Keratinocyte (primary cell): ENCODE data around the gene USH1C. TPM values are rescaled to one million over a fixed set of nuclear protein-coding genes. Genes with fewer than 3 reads are reported as not detected.
A peak's percentile ranks its signal among the peaks of the same experiment; 100 is the strongest.

Source experiments
- DNase-seq: peaks from one replicate; pipeline ENCODE4 v3.0.0-alpha.2; 2011; ENCODE audit warnings: low read depth, missing footprints, low spot score
- FAIRE-seq: peaks from 2 replicates; lab custom pipeline; 2011; peaks lifted over from hg19 to GRCh38; lab: Jason Lieb, UNC
- H2AFZ ChIP-seq: 2 replicates; pipeline ENCODE4 v1.6.0; 2012; ENCODE audit warnings: low read length, control low read depth, inconsistent platforms; ENCODE audit not compliant: control insufficient read depth
- H3K27ac ChIP-seq: 2 replicates; pipeline ENCODE4 v1.5.1; 2011; ENCODE audit warnings: low read length; ENCODE audit not compliant: control insufficient read depth, insufficient read depth
- H3K27me3 ChIP-seq: 3 replicates; pipeline ENCODE4 v1.6.0; 2011; ENCODE audit warnings: low read length; ENCODE audit not compliant: control insufficient read depth, insufficient read depth; ENCODE audit errors: extremely low read depth
- H3K36me3 ChIP-seq, 2 experiments: 2 replicates in 1 of 2; 3 replicates in 1 of 2; pipeline ENCODE4 v1.5.1; 2011; ENCODE audit warnings: low read length in 2 of 2, mild to moderate bottlenecking in 1 of 2; ENCODE audit not compliant: control insufficient read depth in 2 of 2, insufficient read depth in 2 of 2; ENCODE audit errors: extremely low read depth in 1 of 2
- H3K4me1 ChIP-seq: 3 replicates; pipeline ENCODE4 v1.5.1; 2011; ENCODE audit warnings: low read length; ENCODE audit not compliant: control insufficient read depth, insufficient read depth; ENCODE audit errors: extremely low read depth
- H3K4me2 ChIP-seq: 3 replicates; pipeline ENCODE4 v1.6.0; 2011; ENCODE audit warnings: low read depth, low read length; ENCODE audit not compliant: control insufficient read depth, insufficient read depth; ENCODE audit errors: extremely low read depth
- H3K4me3 ChIP-seq, 3 experiments: fragments of 200-600 bp in 1 of 3; sonication (generic) in 1 of 3; 2 replicates in 2 of 3; 3 replicates in 1 of 3; pipeline ENCODE4 v1.5.1; 2011 to 2016; ENCODE audit warnings: low read length in 3 of 3, mild to moderate bottlenecking in 3 of 3, control low read depth in 2 of 3, inconsistent platforms in 1 of 3, low read depth in 1 of 3, mixed read lengths in 1 of 3, mixed run types in 1 of 3, moderate library complexity in 1 of 3; ENCODE audit not compliant: control insufficient read depth in 2 of 3, insufficient read depth in 2 of 3; ENCODE audit errors: extremely low read depth in 1 of 3
- H3K79me2 ChIP-seq: 2 replicates; pipeline ENCODE4 v1.6.0; 2012; ENCODE audit warnings: low read length; ENCODE audit not compliant: control insufficient read depth, insufficient read depth
- H3K9ac ChIP-seq: 3 replicates; pipeline ENCODE4 v1.6.0; 2011; ENCODE audit warnings: low read length; ENCODE audit not compliant: control insufficient read depth, insufficient read depth; ENCODE audit errors: extremely low read depth
- H3K9me1 ChIP-seq: 3 replicates; pipeline ENCODE4 v1.6.0; 2011; ENCODE audit warnings: low read length; ENCODE audit not compliant: control insufficient read depth, insufficient read depth; ENCODE audit errors: extremely low read depth
- H3K9me3 ChIP-seq: 2 replicates; pipeline ENCODE4 v1.5.1; 2012; ENCODE audit warnings: low read depth, low read length; ENCODE audit not compliant: control insufficient read depth
- H4K20me1 ChIP-seq: 3 replicates; pipeline ENCODE4 v1.6.0; 2011; ENCODE audit warnings: low read length; ENCODE audit not compliant: control insufficient read depth, insufficient read depth; ENCODE audit errors: extremely low read depth
- EZH2 ChIP-seq: IDR thresholded peaks from one replicate; pipeline ENCODE4 v1.6.1; 2012; ENCODE audit warnings: inconsistent platforms, mild to moderate bottlenecking, low read length, moderate library complexity
- dilution Hi-C: fragments of 300-500 bp; cut with MboI; formaldehyde crosslinking; loops from one replicate; pipeline ENCODE4 v1.7.0; 2020; ENCODE audit warnings: low sequenced_read_pairs; ENCODE audit not compliant: extremely low pct_ligation_motif_present
- polyA plus RNA-seq, 5 experiments: library from polyadenylated mRNA; depleted of rRNA in 3 of 5; stranded (reverse) in 3 of 5; stranded (forward) in 1 of 5; unstranded in 1 of 5; fragments of >200 nt; gene quantifications; 1 replicate in 1 of 5; 2 replicates in 3 of 5; 3 replicates in 1 of 5; pipeline versions ENCODE4 v1.2.1 to v1.2.3, GENCODE V29; 2011 to 2012; ENCODE audit warnings: missing spikeins in 2 of 5, low read depth in 1 of 5, low replicate concordance in 1 of 5
- TF ChIP-seq, protein P1 (sequence below), 3 experiments: IDR thresholded peaks in 1 of 3; conservative IDR thresholded peaks in 1 of 3; optimal IDR thresholded peaks in 1 of 3; 2 replicates in 2 of 3; 3 replicates in 1 of 3; pipeline versions ENCODE3 to v1.5.1; 2011; ENCODE audit warnings: low read length in 3 of 3, mild to moderate bottlenecking in 3 of 3, moderate library complexity in 2 of 3, control low read depth in 1 of 3, inconsistent platforms in 1 of 3; ENCODE audit not compliant: insufficient read depth in 2 of 3; ENCODE audit errors: extremely low read depth in 1 of 3

Gene USH1C
- polyA plus RNA-seq, 1 donor (not counting 4 experiments of a cell fraction or from before 2014, with no cell fraction given), result not detected

DNA sequence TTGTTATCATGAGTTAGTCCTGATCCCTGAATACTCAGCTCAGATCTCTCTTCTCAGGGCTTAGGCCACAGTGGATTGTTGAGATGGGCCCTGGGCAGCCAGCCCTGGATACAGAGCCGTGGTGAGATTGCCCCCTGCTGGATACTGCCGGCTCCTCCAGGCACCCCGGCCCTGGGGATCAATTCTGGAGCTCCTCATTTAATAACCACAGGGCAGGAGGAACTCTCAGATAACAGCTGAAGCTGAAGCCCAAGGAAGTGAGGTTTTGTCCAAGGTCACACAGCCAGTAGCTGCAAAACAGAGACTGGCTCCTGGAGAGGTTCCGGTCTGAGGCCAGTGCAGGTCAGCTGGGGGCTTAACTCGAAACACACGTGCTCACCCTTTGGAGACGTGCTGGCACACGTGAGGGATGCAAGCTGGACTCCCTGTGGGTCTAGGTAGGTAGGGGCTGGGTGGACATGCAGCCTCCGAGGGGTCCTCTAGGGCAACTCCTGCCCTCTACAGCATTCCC lies 16.0 kb downstream of the USH1C start:
- H3K9ac ChIP-seq, result no peak overlapping the region
- H3K4me3 ChIP-seq, result no peak overlapping the region
- H2AFZ ChIP-seq, result no peak overlapping the region
- H3K27me3 ChIP-seq, result peaks cover 11% of the 10 kb centered on the region
- H3K9me1 ChIP-seq, result no peaks in the 10 kb centered on the region
- dilution Hi-C loops, result no loop called here
- no peaks in the 10 kb centered on the region for H3K79me2 ChIP-seq
- no peak overlapping the region for H3K4me2 ChIP-seq
- DNase-seq (no peak), FAIRE-seq (no peak)
- no peaks in the 10 kb centered on the region for H4K20me1 ChIP-seq
- no peak overlapping the region for H3K27ac ChIP-seq
- no peaks in the 10 kb centered on the region for H3K4me1 ChIP-seq
- H3K9me3 ChIP-seq, result no peaks in the 10 kb centered on the region
- TF ChIP-seq EZH2, result no peak
- TF ChIP-seq, protein P1, sequence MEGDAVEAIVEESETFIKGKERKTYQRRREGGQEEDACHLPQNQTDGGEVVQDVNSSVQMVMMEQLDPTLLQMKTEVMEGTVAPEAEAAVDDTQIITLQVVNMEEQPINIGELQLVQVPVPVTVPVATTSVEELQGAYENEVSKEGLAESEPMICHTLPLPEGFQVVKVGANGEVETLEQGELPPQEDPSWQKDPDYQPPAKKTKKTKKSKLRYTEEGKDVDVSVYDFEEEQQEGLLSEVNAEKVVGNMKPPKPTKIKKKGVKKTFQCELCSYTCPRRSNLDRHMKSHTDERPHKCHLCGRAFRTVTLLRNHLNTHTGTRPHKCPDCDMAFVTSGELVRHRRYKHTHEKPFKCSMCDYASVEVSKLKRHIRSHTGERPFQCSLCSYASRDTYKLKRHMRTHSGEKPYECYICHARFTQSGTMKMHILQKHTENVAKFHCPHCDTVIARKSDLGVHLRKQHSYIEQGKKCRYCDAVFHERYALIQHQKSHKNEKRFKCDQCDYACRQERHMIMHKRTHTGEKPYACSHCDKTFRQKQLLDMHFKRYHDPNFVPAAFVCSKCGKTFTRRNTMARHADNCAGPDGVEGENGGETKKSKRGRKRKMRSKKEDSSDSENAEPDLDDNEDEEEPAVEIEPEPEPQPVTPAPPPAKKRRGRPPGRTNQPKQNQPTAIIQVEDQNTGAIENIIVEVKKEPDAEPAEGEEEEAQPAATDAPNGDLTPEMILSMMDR (optimal IDR thresholded peaks at IDR 0.05 in 1 of 3, IDR thresholded peaks at IDR 0.05 in 1 of 3, conservative IDR thresholded peaks at IDR 0.05 in 1 of 3; ENCODE audit: extremely low read depth in 1 of 3, insufficient read depth in 2 of 3, low read length in 3 of 3), result peak; percentile 72 to 89 (median 73)
- H3K36me3 ChIP-seq, result no peaks in the 10 kb centered on the region

DNA sequence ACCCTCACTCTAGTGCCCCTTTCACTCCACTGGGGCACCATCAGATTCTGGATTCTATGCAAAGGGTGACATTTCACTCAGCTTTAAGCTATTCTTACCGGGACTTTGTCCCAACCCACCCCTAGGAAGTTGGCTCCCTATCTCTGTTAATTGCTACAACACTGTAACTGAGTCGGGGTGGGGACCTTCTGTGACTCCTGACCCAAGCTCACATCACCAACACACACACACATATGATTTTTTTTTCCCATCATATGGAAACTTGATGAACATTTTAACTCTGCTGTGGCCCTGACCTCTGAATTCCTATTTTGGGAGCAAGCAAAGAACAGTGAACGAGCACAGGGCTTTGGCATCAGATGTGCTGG lies 16.6 kb downstream of the USH1C start:
- Histone ChIP-seq H3K4me2 (no peak overlapping the region), H3K4me3 (no peak overlapping the region), H3K27ac (no peak overlapping the region), H3K9me3 (no peaks in the 10 kb centered on the region), H3K4me1 (no peaks in the 10 kb centered on the region), H4K20me1 (no peaks in the 10 kb centered on the region), H3K9ac (no peak overlapping the region), H2AFZ (no peak overlapping the region), H3K27me3 (peaks cover 11% of the 10 kb centered on the region), H3K36me3 (no peaks in the 10 kb centered on the region), H3K9me1 (no peaks in the 10 kb centered on the region), H3K79me2 (no peaks in the 10 kb centered on the region)
- no peak for TF ChIP-seq EZH2
- TF ChIP-seq, protein P1 (optimal IDR thresholded peaks at IDR 0.05 in 1 of 3, IDR thresholded peaks at IDR 0.05 in 1 of 3, conservative IDR thresholded peaks at IDR 0.05 in 1 of 3; ENCODE audit: extremely low read depth in 1 of 3, insufficient read depth in 2 of 3, low read length in 3 of 3), result no peak
- dilution Hi-C loops, result no loop called here
- DNase-seq, result no peak
- FAIRE-seq, result no peak
